Measurements from ENCODE around the gene C17orf114.

The C17orf114 gene

DNA sequence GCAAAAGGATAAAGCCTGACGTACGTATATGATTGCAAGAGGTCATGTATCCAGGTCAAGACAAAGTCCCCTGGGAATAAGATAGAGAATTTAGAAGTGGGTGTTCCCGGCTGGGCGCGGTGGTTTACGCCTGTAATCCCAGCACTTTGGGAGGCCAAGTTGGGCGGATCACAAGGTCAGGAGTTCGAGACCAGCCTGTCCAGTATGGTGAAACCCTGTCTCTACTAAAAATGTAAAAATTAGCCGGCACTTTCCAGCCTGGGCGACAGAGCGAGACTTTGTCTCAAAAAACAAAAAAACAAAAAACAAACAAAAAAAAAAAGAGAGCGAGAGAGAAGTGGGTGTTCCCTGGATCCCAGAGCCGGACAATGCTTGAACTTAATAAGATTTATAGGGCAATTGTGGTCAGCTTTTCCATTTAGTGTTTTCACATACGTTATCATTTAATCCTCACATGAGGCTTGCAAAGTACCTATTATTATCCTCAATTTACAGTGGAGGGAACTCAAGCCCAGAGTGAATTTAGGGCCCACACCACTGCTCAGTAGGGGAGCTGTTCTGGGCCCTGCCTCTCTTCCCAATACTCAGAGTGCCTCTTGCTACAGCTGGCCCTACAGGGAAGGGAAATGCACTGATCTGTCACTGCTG, 13.8 kb downstream of the C17orf114 start:
- no peak for DNase-seq (ENCODE audit: low read depth)

DNA sequence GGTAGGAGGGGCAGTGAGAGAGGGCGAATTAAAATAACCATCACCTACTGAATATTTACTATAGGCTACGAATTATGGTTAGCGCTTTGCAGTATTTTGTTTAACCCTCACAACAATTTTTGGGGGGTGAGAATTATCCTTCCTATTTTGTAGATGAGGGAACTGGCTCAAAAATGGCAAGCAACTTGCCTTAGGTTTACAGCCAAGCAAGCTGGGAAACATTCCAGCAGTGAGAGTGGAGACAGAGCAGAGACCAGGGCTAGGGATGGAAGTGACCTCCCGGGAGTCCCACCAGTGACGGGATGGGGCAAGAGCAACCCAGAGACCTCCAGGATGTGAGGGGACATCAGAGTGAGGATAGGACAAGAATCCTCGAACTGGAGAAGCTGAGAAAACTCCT, 15.6 kb downstream of the C17orf114 start:
- DNase-seq (ENCODE audit: low read depth): no peak

DNA sequence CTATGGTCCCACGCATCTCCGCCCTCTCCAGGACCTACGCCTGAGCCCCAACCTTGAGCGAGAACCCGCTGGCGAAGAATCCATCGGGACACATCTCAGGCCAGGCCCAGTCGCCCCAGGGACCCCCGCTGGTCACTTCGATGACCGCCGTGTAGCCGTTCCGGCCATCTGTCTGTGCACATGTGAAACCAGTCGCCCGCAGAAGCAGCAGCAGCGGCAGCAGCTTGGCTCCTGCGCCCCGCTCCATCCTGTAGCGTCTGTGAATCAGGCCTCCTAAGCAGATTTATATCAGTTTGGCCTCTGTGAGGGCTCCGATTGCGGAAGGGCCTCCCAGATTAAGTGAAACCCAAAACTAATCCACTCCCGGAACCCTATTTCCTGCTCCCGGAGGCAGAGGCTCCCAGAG, 16.0 kb downstream of the C17orf114 start, which contains the start of gene VMO1:
TSS of gene VMO1 (minus strand) at position 259 of the 406 bp plus-strand sequence. CDS start at position 247, 12 bp downstream.
- no peak for DNase-seq (ENCODE audit: low read depth)

DNA sequence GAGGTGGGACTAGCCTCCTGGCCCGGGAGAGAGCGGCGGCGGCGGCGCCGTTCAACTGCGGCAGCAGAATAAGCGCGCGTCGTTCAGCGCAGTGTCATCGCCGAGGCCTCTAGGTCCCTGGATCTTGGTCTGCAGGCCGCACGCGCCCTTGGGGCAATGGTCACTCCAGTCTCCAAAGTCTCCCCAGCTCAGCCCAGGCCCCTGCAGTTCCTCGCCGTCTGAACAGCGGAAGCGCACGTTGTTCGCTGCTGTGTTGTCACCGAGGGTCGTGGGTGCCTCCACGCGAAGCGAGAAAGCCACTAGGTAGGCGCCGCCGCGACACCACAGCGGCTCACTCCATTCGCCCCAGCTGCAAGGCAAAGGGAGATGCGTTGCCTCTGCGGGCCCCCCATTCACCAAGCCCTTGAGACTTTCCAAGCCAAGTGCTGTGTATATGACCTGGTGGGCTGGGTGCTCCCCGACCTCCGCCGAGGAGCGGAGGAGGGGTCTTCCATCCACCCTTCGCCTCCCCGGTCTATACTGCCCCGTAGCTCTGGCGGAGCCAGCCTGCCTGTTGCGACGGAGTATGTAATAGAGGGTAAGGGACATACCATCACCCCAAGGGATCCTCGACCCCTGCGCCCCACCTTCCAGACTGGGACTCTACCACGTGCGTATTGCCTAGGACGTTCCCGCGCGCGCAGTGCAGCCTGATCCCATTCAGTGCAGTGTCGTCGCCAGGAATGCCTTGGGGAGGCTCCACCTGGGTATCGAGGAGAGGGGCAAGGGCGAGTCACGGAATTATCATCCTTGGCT, 16.6 kb downstream of the C17orf114 start:
- no peak for DNase-seq (ENCODE audit: low read depth)

DNA sequence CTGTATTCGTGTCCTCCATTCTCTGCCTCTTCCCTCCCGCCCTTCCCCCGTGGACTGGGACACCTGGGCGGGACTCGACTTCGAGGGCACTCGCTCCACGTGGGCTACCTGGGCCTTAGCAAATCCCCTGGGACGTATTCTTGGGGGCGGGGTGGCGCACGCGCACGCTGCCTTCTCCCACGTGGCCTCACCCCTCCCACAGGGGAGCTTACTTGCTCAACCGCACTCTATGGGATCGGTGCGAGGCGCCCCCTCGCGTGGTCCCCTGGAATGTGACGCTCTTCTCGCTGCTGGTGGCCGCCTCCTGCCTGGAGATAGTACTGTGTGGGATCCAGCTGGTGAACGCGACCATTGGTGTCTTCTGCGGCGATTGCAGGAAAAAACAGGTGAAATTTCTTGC, 19.5 kb downstream of the C17orf114 start:
- no peak for DNase-seq (ENCODE audit: low read depth)

DNA sequence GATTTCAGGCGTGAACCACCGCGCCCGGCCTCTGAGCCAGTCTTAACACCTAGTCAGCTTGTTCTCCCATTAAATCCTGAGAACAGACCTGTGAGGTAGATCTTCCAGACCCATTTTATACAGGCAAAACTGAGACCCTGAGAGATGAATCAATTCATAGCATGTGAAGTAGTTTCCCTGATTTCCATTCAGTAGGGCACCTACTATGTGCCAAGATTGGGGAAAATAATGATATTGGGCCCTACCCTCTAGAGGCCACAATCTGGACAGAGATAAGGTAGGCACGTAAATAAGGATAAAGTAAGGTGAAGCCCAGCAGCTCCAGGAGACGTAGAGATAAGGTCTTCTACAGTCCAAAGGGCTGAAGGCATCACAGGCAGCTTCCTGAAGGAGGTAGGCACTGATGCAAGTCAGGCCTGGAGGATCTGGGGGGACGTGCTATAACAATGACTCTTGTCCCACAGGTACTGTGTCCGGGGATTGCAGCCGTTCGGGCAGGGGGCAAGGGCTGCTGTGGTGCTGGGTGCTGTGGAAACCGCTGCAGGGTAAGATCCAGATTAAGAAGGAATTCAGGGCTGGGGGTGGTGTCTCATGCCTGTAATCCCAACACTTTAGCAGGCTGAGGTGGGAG, 21.7 kb downstream of the C17orf114 start:
- DNase-seq (ENCODE audit: low read depth): no peak

DNA sequence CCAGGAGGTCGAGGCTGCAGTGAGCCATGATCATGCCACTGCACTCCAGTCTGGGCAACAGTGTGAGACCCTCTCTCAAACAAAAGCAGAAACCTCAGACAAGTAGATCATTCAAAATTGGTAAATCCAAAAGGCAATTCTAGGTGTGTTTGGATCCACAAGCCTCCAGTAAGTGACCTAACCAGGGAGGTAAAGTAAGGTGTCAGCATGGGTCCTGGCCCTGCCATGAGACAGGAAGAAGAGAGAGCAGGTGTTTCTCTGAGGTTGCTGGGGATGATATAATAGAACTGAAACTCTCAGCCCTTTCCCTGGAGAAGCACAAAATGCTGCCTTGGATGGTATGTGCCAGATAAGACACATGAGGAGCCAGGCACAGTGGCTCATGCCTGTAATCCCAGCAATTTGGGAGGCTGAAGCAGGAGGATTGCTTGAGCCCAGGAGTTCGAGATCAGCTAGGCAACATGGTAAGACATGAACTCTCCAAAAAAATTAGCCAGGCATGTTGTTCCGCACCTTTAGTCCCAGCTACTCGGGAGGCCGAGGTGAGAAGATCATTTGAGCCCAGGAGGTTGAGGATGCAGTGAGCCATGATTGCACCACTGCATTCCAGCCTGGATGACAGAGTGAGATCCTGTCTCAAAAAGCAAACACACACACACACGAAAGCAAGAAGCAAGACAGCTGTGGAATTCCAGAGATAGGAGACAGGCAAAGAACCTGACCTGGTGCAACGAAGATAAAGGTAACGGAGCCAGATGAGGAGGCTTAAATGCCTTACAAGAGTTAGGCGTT, 24.0 kb downstream of the C17orf114 start:
- DNase-seq (ENCODE audit: low read depth): no peak

DNA sequence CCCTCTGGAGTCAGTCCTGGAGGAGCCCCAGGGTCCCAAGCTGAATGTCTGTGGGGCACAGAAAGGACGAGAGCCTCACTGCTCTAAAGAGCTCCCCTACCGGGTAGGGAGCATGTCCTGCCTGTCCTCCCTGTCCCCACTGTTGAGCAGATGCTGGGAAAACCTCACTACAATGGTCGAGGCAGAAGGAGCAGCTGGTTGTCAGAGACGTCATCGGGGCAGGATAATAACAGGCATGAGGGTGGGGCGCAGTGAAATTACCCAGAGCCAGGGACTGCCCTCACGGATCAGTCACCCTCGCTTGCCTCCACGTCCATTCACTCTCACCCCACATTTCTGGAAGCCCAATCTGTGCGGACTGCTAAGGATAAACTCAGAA, 29.9 kb downstream of the C17orf114 start:
- DNase-seq (ENCODE audit: low read depth): no peak

DNA sequence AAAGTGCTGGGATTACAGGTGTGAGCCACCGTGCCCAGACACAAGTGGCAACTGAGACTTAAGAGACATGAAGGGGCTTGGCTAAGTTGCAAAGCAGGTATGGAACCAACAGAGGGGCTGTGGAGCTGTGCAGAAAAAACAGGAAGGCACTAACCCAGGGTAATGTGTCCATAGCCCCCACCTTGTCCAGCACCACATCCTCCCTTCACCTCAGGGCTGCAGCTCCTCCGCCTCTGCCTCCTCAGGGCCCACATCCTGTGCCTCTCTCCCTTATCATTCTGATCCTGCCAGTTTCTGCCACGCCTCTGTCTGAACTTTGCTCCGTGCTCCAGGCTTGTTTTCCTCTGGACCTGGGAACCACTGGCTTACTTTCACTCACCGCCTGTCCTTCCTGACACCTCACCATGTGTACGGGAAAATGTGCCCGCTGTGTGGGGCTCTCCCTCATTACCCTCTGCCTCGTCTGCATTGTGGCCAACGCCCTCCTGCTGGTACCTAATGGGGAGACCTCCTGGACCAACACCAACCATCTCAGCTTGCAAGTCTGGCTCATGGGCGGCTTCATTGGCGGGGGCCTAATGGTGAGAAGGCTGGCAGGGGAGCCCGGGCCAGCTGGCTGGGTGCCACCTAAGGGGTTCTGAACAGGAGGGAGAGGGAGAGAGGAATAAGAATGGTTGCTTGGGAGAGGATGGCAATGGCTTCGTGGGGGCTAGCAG, 30.5 kb downstream of the C17orf114 start, which contains the start of gene TM4SF5:
TSS of gene TM4SF5 (plus strand) at position 368 of the 716 bp plus-strand sequence. CDS start at position 405, 37 bp downstream.
- no peak for DNase-seq (ENCODE audit: low read depth)

DNA sequence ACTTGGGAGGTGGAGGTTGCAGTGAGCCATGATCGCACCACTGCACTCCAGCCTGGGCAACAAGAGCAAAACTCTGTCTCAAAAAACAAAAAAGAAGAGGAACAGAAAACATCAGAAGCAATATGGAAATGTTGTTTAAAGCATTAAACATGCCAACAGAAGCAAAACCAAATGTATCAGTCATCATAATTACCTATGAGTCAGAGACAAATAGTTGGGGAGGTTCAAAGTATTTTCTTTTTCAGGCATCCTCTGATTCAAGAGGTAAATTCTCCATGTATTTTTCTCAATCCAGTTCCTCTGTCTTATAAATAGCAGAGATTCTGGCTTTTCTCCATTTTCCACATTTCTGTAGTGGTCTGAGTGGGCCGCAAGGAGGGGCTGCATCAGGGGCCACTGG, 32.5 kb downstream of the C17orf114 start:
- DNase-seq (ENCODE audit: low read depth): no peak

DNA sequence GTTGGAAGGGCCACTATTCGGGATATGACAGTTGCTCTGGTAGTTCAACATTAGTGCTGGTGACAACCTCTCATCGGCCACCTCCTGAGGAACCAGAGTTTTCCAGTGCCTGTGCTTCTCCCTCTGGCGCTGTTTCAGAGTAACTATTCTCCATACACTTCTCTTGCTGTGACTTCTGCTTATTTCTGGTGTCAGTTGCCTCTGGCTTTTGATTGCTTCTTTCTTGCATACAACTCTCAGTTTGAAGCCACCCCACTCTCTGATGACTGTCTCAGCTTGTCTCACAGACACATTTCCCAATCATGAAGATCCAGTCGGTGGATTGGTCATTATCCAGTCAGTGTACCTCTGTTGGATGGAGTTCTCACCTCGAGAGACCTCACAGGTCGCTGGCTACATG, 33.8 kb downstream of the C17orf114 start:
- no peak for DNase-seq (ENCODE audit: low read depth)

DNA sequence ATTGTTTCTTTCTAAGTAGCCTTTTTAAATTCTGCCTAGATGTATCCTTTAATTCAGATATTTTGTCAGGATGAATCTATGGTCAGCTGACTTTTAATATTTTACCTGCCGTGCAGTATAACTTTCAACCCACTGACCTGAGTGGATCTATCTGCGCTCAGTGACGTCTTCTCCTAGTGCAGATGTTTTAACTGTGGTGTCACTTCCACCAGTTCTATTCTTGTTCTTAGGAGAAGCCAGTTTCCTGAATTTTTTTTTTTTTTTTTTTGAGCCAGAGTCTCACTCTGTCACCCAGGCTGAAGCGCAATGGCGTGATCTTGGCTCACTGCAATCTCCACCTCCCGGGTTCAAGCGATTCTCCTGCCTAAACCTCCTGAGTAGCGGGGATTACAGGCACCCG, 35.4 kb downstream of the C17orf114 start:
- no peak for DNase-seq (ENCODE audit: low read depth)

DNA sequence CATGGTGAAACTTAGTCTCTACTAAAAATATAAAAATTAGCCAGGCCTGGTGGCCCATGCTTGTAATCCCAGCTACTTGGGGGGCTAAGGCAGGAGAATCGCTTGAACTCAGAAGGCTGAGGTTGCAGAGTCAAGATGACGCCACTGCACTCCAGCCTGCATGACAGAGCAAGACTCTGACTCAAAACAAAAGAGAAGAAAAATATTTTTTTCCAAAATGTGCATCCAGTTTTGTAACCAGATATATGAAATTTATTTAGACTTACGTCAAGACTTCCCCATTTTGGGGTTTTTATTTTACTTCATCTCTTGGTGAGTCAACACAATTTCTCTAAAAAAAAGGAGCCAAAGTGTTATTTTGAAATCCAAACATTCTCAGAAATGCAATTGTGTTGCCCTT, 35.9 kb downstream of the C17orf114 start:
- DNase-seq (ENCODE audit: low read depth): no peak

DNA sequence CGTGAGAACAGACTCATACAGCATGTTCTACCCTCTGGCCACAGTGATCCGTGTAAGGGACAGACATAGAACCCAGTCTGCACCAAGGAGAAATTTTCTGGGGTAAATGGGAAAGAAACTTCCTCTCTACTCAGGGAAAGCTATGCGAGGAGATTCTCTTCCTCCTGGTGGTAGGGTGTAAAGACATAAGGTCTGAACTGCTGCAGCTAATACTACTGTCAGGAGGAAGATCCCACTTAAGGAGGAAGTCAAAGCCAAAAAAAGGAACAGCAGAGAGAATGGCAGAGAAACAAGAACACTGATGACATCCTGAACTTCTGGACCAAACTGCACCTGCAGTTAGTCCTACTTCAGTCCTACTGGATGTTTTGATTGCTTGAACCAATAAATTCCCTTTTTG, 37.5 kb downstream of the C17orf114 start:
- DNase-seq (ENCODE audit: low read depth): no peak

DNA sequence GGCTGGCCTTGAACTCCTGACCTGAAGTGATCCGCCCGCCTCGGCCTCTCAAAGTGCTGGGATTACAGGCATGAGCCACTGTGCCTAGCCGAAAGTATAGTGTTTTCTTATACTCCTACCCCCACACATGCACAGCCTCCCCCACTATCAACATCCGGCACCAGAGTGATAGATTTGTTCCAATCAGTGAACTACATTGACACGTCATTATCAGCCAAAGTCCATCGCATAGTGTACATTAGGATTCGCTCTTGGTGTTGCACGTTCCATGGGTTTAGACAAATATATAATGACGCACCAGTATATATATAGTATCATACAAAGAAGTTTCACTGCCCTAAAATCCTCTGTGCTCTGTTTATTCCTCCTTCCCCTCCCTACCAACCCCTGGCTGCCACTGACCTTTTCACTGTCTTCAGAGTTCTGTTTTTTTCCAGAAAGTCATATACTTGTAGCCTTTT, 42.3 kb downstream of the C17orf114 start:
- DNase-seq (ENCODE audit: low read depth): no peak

DNA sequence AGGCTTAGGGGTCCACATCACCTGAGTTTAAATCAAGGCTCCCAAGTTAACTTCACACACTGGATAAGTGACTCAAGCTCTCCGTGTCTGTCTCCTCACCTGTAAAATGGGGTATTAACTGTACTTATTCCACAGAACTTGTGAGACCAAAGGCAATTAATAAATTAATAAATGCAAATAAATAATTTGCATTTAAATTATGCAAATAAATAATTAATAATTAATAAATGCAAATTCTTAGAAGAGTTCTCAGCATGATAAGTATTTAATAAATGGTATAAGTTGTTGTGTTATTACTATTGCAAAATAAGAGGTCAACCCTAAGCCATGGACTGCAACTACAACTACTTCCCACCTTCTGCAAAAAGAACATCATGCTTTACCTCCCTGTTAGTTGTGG, 48.7 kb downstream of the C17orf114 start:
- DNase-seq (ENCODE audit: low read depth): no peak

DNA sequence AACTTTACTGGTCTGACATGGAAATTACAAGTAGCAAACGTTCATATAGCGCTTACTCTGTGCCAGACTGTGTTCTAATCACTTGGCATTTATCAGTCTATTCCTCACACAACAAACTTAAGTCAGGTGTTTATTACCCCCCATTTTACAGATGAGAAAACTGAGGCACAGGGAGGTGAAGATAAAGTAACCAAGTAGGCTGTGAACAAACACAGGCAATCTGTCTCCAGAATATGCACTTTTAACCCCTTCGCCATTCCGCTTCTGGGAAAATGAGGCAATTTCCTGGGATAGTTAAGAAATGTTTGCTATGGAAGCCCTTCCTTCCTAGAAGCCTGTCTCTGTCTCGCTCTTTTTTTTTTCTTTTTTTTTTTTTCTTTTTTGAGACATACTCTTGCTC, 50.2 kb downstream of the C17orf114 start:
- DNase-seq (ENCODE audit: low read depth): no peak

Measured in activated T-cell treated with anti-CD3 and anti-CD28 coated beads for 1 hour (primary cell).